ENCODE measurements around the gene PDYN.

GRCh38 chr20:1939270-1939595 lies 54.6 kb downstream of the PDYN start:
- TF ChIP-seq CTCF (IDR thresholded peaks at IDR 0.05): no peak
- no peak for TF ChIP-seq EP300 (IDR thresholded peaks at IDR 0.05)
- TF ChIP-seq POLR2AphosphoS5 (IDR thresholded peaks at IDR 0.05): no peak
- no peak for TF ChIP-seq POLR2A (IDR thresholded peaks at IDR 0.05)

All from stomach (tissue), 4 donors.